GM06990 (cell line): ENCODE measurements around the gene ITGA2.

Experiments used
- DNase-seq: peaks from one replicate; pipeline ENCODE4 v3.0.0-alpha.2; 2011; ENCODE audit not compliant: insufficient read length; ENCODE audit errors: extremely low read depth
- H3K27me3 ChIP-seq: replicated peaks from 2 replicates; pipeline ENCODE4 v1.6.0; 2011; ENCODE audit warnings: low read length; ENCODE audit not compliant: control insufficient read depth, insufficient read depth
- H3K36me3 ChIP-seq: 2 replicates; pipeline ENCODE4 v1.5.1; 2011; ENCODE audit warnings: low read length; ENCODE audit not compliant: control insufficient read depth, insufficient read depth
- H3K4me3 ChIP-seq: replicated peaks from 2 replicates; pipeline ENCODE4 v1.5.1; 2011; ENCODE audit warnings: low read depth, mild to moderate bottlenecking, control low read depth, low read length
- CTCF ChIP-seq: IDR thresholded peaks from 2 replicates; pipeline ENCODE4 v1.5.1; 2011; ENCODE audit warnings: low read length, control low read depth, mild to moderate bottlenecking, inconsistent platforms; ENCODE audit not compliant: insufficient read depth, poor library complexity, severe bottlenecking

Gene ITGA2

GRCh38 chr5:53010814-53011213 lies 21.7 kb downstream of the ITGA2 start:
- H3K27me3 ChIP-seq, result no peaks in the 10 kb centered on the region

DNA sequence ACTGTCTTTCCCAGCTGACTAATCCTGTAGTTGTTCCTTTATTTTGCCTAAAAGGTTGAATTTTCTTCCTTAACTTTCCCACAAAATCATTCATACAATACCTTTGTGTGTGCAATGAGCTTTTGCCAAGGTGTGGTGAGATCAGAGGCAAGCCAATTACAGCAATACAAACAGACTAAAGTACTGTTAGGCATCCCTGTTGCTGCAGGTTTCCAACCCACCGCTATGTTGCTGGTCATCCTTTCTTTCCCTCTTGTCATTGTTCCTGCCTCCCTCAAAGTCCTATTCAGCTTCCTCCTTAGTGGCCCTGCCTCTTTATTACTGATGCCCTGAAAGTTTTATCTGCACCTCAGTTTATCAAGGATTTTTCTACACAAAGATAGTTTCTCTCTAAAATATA lies 22.1 kb downstream of the ITGA2 start:
- no peaks in the 10 kb centered on the region for H3K36me3 ChIP-seq
- no peak for DNase-seq

More at GRCh38 chr5:53010814-53011213, 21.7 kb downstream of the ITGA2 start:
- Histone ChIP-seq H3K4me3 (no peak overlapping the region), H3K36me3 (no peaks in the 10 kb centered on the region)
- no peak for DNase-seq
- TF ChIP-seq CTCF, result no peak

DNA sequence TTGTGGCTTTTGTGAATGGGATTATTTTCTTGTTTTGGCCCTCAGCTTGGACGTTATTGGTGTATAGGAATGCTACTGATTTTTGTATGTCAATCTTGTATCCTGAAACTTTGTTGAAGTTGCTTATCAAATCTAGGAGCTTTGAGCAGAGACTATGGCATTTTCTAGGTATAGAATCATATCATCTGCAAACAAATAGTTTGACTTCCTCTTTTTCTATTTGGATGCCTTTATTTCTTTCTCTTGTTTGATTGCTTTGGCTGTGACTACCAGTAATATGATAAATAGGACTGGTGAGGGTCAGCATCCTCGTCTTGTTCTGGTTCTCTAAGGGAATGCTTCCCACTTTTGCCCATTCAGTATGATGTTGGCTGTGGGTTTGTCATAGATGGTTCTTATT lies 24.7 kb downstream of the ITGA2 start:
- TF ChIP-seq CTCF, result no peak
- DNase-seq, result no peak
- H3K27me3 ChIP-seq, result no peaks in the 10 kb centered on the region; the same call in 1 of the 2 replicates

More for the DNA sequence above, 22.1 kb downstream of the ITGA2 start:
- TF ChIP-seq CTCF, result no peak
- H3K4me3 ChIP-seq, result no peak overlapping the region
- H3K27me3 ChIP-seq, result no peaks in the 10 kb centered on the region

GRCh38 chr5:53017383-53017782 lies 28.2 kb downstream of the ITGA2 start:
- no peak overlapping the region for H3K4me3 ChIP-seq

More for the DNA sequence above, 24.7 kb downstream of the ITGA2 start:
- H3K36me3 ChIP-seq, result no peaks in the 10 kb centered on the region
- H3K4me3 ChIP-seq, result no peak overlapping the region

GRCh38 chr5:53017794-53018391 lies 28.7 kb downstream of the ITGA2 start:
- H3K4me3 ChIP-seq, result no peak overlapping the region
- H3K27me3 ChIP-seq, result no peaks in the 10 kb centered on the region; the same call in 1 of the 2 replicates
- no peaks in the 10 kb centered on the region for H3K36me3 ChIP-seq
- no peak for DNase-seq
- no peak for TF ChIP-seq CTCF

More at GRCh38 chr5:53017383-53017782, 28.2 kb downstream of the ITGA2 start:
- no peak for DNase-seq
- no peaks in the 10 kb centered on the region; the same call in 1 of the 2 replicates for H3K27me3 ChIP-seq
- no peak for TF ChIP-seq CTCF
- no peaks in the 10 kb centered on the region for H3K36me3 ChIP-seq
